ENCODE measurements around the gene PMEL.
"Not testable (repeated sequence)": the region's sequence is repeated elsewhere in the genome, so short reads cannot be mapped to it uniquely, and the experiment has no call there.

PMEL gene

GRCh38 chr12:55922126-55922525, 43.7 kb downstream of the PMEL start:
- TF ChIP-seq CTCF (IDR thresholded peaks at IDR 0.05; ENCODE audit: control insufficient read depth, insufficient read depth, low read depth, low read length, missing control alignments): no peak
- no peak overlapping the region for H3K4me3 ChIP-seq (ENCODE audit: control insufficient read depth, low read depth, low read length)
- no peak for DNase-seq (ENCODE audit: low read depth)

GRCh38 chr12:55919032-55919431, 46.8 kb downstream of the PMEL start:
- DNase-seq (ENCODE audit: low read depth); H3K4me3 ChIP-seq (ENCODE audit: control insufficient read depth, low read depth, low read length): not testable (repeated sequence)

- TF ChIP-seq CTCF (IDR thresholded peaks at IDR 0.05; ENCODE audit: control insufficient read depth, insufficient read depth, low read depth, low read length, missing control alignments): no peak
- H3K4me3 ChIP-seq (ENCODE audit: control insufficient read depth, low read depth, low read length): no peak overlapping the region
- no peak for DNase-seq (ENCODE audit: low read depth)
Observed at GRCh38 chr12:55915482-55915859, 50.4 kb downstream of the PMEL start.

- no peak for TF ChIP-seq CTCF (IDR thresholded peaks at IDR 0.05; ENCODE audit: control insufficient read depth, insufficient read depth, low read depth, low read length, missing control alignments)
- no peak for DNase-seq (ENCODE audit: low read depth)
Observed at GRCh38 chr12:55912908-55913307, 52.9 kb downstream of the PMEL start.

GRCh38 chr12:55909513-55909884, 56.3 kb downstream of the PMEL start:
- H3K4me3 ChIP-seq (ENCODE audit: control insufficient read depth, low read depth, low read length): no peak overlapping the region
- TF ChIP-seq CTCF (IDR thresholded peaks at IDR 0.05; ENCODE audit: control insufficient read depth, insufficient read depth, low read depth, low read length, missing control alignments): no peak
- DNase-seq (ENCODE audit: low read depth): no peak

More at GRCh38 chr12:55912908-55913307, 52.9 kb downstream of the PMEL start:
- no peak overlapping the region for H3K4me3 ChIP-seq (ENCODE audit: control insufficient read depth, low read depth, low read length)

GRCh38 chr12:55908726-55909512, 56.9 kb downstream of the PMEL start:
- no peak for TF ChIP-seq CTCF (IDR thresholded peaks at IDR 0.05; ENCODE audit: control insufficient read depth, insufficient read depth, low read depth, low read length, missing control alignments)
- no peak overlapping the region for H3K4me3 ChIP-seq (ENCODE audit: control insufficient read depth, low read depth, low read length)
- DNase-seq (ENCODE audit: low read depth): no peak

- DNase-seq (ENCODE audit: low read depth): no peak
- H3K4me3 ChIP-seq (ENCODE audit: control insufficient read depth, low read depth, low read length): no peak overlapping the region
- TF ChIP-seq CTCF (IDR thresholded peaks at IDR 0.05; ENCODE audit: control insufficient read depth, insufficient read depth, low read depth, low read length, missing control alignments): no peak
Observed at GRCh38 chr12:55906056-55906455, 59.8 kb downstream of the PMEL start.

Measured in AG09309 (cell line).